ENCODE results near the gene MARCHF5.
"Not testable (repeated sequence)": the region's sequence is repeated elsewhere in the genome, so short reads cannot be mapped to it uniquely, and the experiment has no call there.

MARCHF5 gene

GRCh38 chr10:92305133-92306072 is 14.4 kb downstream of the MARCHF5 start:
- DNase-seq: no peak

GRCh38 chr10:92309272-92309671 is 18.3 kb downstream of the MARCHF5 start:
- no peak for DNase-seq

DNA sequence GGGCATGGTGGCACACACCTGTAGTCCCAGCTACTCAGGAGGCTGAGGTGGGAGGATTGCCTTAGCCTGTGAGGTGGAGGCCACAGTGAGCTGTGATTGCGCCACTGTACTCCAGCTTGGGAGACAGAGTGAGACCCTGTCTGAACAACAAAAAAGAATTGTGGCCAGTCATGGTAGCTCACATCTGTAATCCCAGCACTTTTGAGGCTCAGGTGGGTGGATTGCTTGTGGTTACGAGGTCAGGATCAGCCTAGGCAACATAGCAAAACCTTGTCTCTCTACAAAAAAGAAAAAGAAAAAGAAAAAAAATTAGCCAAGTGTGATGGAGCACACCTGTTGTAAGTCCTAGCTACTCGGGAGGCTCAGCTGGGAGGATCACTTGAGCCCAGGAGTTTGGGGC is 22.8 kb downstream of the MARCHF5 start:
- no peak for DNase-seq

DNA sequence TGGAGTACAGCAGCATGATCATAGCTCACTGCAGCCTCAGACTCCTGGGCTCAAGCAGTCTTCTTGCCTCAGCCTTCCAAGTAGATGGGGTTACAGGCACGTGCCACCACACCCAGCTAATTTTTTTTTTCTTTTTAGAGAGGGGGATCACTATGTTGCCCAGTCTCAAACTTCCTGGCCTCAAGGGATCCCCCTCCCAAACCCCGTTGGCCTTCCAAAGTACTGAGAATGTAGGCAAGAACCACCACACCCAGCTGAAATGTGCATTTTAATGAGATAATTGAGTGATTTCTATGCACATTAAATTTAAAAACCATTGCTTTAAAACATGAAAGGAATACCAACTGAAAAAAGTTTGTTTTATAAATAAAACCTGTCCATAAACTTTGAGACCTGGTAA is 25.6 kb downstream of the MARCHF5 start:
- no peak for DNase-seq

DNA sequence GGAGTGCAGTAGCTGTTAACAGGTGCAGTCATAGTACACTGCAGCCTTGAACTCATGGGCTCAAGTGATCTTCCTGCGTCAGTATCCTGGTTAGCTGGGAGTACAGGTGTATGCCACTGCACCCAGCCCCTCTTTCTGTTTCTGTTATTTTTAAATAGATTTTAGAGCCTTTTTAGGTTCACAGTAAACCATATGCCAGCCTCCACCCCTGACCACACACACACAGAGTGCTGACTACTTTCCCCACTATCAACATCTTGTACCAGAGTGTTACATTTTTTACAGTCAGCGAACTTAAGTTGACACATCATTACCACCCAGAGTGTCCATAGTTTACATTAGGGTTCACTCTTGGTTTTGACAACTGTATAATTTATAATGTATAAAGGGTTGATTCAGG is 32.1 kb downstream of the MARCHF5 start:
- no peak for DNase-seq

GRCh38 chr10:92327445-92328433 is 36.8 kb downstream of the MARCHF5 start:
- no peak for DNase-seq

- no peak for DNase-seq
These were observed 38.0 kb downstream of the MARCHF5 start for GRCh38 chr10:92328993-92329392.

DNA sequence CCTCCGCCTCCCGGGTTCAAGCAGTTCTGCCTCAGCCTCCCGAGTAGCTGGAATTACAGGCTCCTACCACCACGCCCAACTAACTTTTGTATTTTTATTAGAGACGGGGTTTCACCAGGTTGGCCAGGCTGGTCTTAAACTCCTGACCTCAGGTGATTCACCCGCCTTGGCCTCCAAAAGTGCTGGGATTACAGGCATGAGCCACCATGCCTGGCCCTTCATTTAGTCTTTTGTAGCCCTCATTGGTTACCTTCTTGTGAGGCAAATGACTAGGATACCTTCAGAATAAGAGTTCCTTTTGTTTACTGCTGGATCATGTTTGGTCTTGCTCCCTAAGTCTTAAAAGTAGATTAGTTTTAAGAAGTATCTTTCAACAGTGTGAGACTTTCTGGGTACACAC is 39.0 kb downstream of the MARCHF5 start:
- not testable (repeated sequence) for DNase-seq

GRCh38 chr10:92342796-92343195 is 51.8 kb downstream of the MARCHF5 start:
- no peak for DNase-seq

GRCh38 chr10:92345575-92345974 is 54.6 kb downstream of the MARCHF5 start:
- DNase-seq: not testable (repeated sequence)

- DNase-seq: not testable (repeated sequence)
These were observed 56.2 kb downstream of the MARCHF5 start for GRCh38 chr10:92347035-92347676.

DNA sequence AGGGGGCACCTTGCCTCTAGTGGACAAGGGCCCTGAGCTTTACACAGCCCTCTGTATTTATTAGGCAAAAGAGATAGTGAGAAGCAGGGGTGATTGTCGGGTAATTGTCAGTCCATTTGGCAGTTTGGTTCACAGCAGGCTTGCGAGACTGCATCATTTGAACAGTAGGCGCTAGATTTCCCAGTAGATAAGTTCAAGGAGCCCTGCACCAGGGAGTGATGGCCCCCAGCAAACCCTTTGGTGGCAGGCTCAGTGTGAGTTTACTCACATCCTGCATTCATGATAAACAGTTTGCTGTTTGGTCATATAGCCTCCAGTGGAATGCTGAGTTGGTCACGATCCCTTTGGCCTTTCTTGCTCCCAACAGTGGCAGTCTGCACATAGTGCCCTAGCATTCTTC is 59.4 kb downstream of the MARCHF5 start:
- DNase-seq: no peak

- no peak for DNase-seq
These were observed 63.6 kb downstream of the MARCHF5 start for GRCh38 chr10:92354587-92354986.

DNA sequence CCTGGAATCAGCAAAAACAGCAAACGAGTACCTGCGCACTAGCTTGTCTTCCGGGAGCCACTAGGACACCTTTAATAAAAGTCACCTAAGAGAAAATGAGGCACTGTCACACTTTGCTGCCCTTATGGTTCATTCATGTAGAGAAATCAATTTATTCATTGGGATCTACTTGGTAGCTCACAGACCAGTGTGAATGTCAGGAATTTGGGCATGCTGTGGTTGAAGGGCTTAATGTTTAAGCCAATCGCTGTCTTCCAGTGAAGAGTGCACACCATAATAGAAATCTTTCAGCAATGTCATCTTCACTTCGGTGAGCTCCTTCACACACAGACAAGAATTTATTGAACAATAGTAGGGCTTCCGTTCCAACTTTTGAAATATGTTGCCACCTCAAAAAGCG is 65.1 kb downstream of the MARCHF5 start:
- no peak for DNase-seq

GRCh38 chr10:92363498-92363897 is 72.5 kb downstream of the MARCHF5 start:
- DNase-seq: no peak

GRCh38 chr10:92366412-92367021 is 75.5 kb downstream of the MARCHF5 start:
- DNase-seq: no peak

- no peak for DNase-seq
These were observed 87.0 kb downstream of the MARCHF5 start for GRCh38 chr10:92377962-92378361.

DNA sequence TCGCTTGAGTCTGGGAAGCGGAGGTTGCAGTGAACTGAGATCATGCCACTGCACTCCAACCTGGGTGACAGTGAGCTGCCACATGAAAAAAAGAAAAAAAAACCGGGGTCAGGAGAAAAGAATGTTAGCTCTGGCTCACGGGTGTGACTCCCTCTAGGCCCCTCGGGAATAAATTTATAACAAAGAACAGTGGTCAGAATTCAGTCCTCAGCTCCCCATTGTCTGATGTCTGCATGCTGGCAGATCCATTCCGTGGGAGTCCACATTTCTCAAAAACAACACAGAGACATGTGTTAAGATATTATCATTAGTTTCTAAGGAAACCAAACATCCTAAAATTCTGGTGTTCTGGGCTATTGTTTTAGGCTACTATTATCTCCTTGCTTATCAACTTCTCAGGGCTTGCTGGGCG is 90.6 kb downstream of the MARCHF5 start:
- no peak for DNase-seq

DNA sequence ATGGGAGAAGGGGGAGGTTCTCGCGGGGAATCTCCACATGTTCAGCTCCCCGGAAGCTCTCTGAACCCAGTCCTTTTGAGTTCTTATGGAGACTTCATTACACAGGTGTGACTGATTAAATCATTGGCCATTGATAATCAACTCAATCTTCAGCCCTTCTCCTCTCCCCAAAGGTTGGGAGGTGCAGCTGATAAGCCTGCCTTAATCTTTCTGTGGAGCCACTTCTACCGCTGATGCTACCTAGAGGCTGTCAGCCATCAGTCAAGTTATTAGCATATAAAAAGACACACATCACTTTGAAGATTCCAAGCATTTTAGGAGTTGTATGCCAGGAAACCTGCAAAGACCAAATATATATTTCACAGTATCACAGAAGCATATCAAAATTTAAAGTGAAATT is 91.7 kb downstream of the MARCHF5 start:
- no peak for DNase-seq

GRCh38 chr10:92384741-92385140 is 93.8 kb downstream of the MARCHF5 start:
- no peak for DNase-seq

GRCh38 chr10:92385831-92386230 is 94.9 kb downstream of the MARCHF5 start:
- DNase-seq: no peak

DNA sequence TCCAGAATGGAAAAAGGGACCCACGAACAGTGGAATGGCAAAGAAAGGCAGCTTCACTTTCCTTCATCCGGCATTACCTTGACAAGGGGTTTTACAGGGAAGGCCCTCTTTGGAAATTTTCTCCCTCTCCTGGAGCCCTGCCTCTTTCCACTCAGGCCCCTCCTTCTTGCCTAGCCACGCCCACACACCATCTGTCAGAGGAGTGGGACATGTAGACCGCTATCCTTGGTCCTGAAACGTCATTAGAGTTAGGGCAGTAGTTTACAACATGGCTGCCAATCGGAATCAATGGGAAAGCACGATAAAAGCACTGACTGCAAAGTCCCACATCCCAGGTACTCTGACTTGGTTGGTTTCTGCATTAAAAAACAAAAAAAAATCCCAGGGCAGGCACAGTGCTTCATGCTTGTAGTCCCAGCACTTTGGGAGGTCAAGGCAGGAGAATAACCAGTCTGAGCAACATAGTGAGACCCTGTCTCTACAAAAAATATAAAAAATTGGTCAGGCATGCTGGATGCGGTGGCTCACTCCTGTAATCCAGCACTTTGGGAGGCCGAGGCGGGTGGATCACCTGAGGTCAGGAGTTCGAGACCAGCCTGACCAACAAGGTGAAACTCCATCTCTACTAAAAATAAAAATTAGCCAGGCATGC is 96.4 kb downstream of the MARCHF5 start:
- no peak for DNase-seq
